GM20431 (cell line): Measurements from ENCODE around the gene USP24.
"Not testable (repeated sequence)": the region's sequence is repeated elsewhere in the genome, so short reads cannot be mapped to it uniquely, and the experiment has no call there.

Source experiments
- in situ Hi-C: fragments of 300-500 bp; cut with MseI, MboI; formaldehyde crosslinking; loops from one replicate; pipeline ENCODE4 v1.15.0; 2020; ENCODE audit warnings: low sequenced_read_pairs; ENCODE audit not compliant: unreplicated experiment

The USP24 gene

GRCh38 chr1:55024163-55024562 lies 191.0 kb downstream of the USP24 start:
- in situ Hi-C loops = not testable (repeated sequence)

DNA sequence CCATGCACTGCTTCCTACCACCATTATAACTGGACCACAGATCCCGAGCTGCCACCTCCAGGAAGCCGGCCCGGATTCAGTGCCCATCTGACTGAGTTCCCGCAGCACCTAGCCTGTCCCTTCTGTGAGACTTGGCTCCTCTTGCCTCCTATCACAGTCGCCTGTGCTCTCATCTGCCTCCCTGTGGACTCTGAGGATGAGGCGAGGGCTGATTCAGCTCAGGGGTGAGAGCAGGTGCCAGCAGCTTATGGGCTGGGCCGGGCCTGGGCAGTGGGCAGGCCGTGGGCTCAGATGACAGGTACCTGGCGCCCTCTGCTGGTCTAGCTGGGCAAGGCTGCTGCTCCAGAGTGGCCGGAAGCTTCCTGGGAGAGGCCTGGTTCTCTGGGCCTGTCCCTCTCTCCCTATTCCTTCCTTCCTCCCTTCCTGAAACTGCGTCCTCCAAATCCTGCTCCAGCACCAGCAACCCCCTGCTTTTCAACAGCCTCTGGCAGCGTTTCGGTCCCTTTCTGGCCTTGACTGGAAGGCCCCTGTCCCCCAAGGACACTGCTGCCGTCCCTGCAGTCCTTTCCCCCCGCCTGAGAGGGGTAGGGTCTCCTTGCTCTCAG lies 193.1 kb downstream of the USP24 start:
- in situ Hi-C loops = no loop called here

GRCh38 chr1:55018395-55018794 lies 196.8 kb downstream of the USP24 start:
- in situ Hi-C loops = no loop called here
